LNCaP clone FGC (cell line): Measurements from ENCODE around the gene HIVEP3.

Experiments
- DNase-seq: peaks from one replicate; pipeline ENCODE4 v3.0.0-alpha.2; 2011; ENCODE audit warnings: low read depth
- H3K4me3 ChIP-seq: 2 replicates; pipeline ENCODE4 v1.5.1; 2011; ENCODE audit warnings: mild to moderate bottlenecking, low read depth, low read length, control low read depth
- CTCF ChIP-seq: IDR thresholded peaks from 2 replicates; pipeline ENCODE4 v1.5.1; 2012; ENCODE audit warnings: mild to moderate bottlenecking; ENCODE audit not compliant: control insufficient read depth, insufficient read depth; ENCODE audit errors: extremely low read depth

Gene HIVEP3

GRCh38 chr1:41679994-41680393 is 238.7 kb downstream of the HIVEP3 start:
- DNase-seq: no peak
- H3K4me3 ChIP-seq: no peak overlapping the region
- TF ChIP-seq CTCF: no peak

GRCh38 chr1:41679531-41679930 is 239.2 kb downstream of the HIVEP3 start:
- TF ChIP-seq CTCF: no peak
- no peak overlapping the region for H3K4me3 ChIP-seq
- DNase-seq: no peak

GRCh38 chr1:41678111-41678878 is 240.4 kb downstream of the HIVEP3 start:
- H3K4me3 ChIP-seq: no peak overlapping the region
- no peak for TF ChIP-seq CTCF
- DNase-seq: no peak

GRCh38 chr1:41677620-41678019 is 241.1 kb downstream of the HIVEP3 start:
- DNase-seq: no peak
- no peak for TF ChIP-seq CTCF
- no peak overlapping the region for H3K4me3 ChIP-seq

GRCh38 chr1:41675401-41675800 is 243.3 kb downstream of the HIVEP3 start:
- no peak for TF ChIP-seq CTCF
- DNase-seq: no peak
- H3K4me3 ChIP-seq: no peak overlapping the region

GRCh38 chr1:41674522-41674921 is 244.2 kb downstream of the HIVEP3 start:
- no peak for DNase-seq
- TF ChIP-seq CTCF: no peak
- H3K4me3 ChIP-seq: no peak overlapping the region

- no peak overlapping the region for H3K4me3 ChIP-seq
- DNase-seq: no peak
- TF ChIP-seq CTCF: no peak
Observed at GRCh38 chr1:41673806-41674205, 244.9 kb downstream of the HIVEP3 start.
